Fibroblast of skin of right quadriceps (primary cell): Measurements from ENCODE around the gene RAD23A.
"Not testable (repeated sequence)": the region's sequence is repeated elsewhere in the genome, so short reads cannot be mapped to it uniquely, and the experiment has no call there.

Experiments used
- DNase-seq: peaks from one replicate; pipeline ENCODE4 v3.0.0-alpha.2; 2013

Gene RAD23A

DNA sequence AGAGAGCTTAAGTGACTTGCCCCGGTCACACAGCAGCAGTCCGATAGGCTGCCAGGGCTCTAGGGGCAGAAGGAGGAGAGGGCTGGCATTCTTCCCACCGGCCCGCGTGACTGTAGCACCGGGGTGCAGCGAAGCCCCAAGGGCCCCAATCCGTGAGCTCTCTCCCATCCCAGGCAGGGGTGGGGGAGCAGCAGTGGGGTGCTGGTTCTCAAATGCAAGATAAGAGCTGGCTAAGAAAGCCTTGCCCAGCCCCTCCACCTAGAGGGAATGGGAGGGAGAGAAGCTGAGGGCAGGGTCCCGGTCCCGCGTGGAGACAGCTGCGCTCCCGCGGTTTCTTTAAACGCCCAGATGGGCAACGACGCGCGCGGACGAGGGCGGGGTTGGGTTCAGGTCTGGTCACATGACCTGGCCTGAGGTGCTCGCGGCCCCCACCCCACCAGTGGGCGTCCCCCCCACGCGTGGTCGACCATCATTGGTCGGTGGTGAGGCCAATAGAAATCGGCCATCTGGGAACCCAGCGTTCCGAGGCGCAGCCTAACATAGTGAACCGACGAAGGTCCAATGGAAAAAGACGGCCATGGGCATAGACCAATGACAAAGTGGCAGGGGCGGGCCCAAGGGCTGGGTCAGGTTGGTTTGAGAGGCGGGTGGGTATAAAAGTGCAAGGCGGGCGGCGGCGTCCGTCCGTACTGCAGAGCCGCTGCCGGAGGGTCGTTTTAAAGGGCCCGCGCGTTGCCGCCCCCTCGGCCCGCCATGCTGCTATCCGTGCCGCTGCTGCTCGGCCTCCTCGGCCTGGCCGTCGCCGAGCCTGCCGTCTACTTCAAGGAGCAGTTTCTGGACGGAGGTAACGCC lies 7.5 kb upstream of the RAD23A start, which contains the start of gene CALR:
Gene CALR, plus strand, starts transcription at position 683 of the 852 bp plus-strand sequence. Its CDS starts 71 bp downstream, at position 754.
- DNase-seq: peak; percentile 100

DNA sequence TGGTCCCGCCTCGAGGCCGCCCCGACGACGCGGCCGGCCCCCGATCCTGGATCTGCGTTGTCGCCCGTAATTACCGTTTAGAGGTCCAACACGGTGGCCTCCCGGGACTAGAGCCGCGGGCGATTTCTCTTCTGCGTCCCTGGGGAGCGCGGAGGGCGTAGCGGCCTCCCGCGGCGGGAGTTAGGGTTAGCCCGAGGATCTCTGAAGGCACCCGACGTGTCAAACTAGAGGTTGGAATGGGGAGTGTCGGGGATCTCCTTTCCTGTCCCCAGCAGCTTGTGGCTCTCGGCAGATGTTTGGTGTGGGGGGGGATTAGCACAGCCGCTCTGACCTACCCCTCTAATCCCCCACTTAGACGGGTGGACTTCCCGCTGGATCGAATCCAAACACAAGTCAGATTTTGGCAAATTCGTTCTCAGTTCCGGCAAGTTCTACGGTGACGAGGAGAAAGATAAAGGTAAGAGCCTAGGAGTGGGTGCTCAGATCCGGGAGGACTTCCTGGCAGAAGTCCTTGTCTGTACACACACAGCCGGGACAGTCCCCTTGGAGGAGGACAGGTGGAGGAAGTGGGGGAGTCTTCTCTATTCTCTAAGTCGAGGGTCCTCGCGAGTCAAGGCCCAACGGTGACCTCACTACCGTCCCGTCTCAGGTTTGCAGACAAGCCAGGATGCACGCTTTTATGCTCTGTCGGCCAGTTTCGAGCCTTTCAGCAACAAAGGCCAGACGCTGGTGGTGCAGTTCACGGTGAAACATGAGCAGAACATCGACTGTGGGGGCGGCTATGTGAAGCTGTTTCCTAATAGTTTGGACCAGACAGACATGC lies 6.7 kb upstream of the RAD23A start:
- peak; percentile 32 for DNase-seq

DNA sequence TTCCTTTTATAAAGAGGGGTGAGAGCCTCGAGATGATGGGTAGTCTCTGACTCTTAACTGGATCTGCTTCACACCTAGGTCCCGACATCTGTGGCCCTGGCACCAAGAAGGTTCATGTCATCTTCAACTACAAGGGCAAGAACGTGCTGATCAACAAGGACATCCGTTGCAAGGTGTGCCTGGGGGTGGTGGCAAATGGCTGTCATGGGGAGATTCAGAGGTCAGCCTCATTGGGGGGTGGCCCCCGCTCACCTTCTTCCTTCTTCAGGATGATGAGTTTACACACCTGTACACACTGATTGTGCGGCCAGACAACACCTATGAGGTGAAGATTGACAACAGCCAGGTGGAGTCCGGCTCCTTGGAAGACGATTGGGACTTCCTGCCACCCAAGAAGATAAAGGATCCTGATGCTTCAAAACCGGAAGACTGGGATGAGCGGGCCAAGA lies 5.7 kb upstream of the RAD23A start:
- no peak for DNase-seq

DNA sequence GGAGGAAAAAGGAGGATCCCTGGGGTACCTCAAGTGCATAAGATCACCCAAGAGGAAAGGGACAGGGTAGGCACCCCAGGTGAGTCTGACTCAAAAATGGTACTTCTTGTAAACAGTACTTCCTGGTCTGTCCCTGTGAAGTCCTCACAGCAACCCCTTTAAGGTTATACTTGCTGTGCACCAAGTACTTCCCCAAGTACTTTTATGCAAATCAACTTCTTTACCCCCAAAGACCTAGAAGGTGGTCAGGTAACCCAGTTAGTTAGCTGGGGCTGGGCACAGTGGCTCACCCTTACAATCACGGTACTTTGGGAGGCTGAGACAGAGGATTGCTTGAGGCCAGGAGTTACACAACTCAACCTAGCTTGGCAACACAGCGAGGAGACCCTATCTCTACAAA lies 4.8 kb upstream of the RAD23A start:
- no peak for DNase-seq

DNA sequence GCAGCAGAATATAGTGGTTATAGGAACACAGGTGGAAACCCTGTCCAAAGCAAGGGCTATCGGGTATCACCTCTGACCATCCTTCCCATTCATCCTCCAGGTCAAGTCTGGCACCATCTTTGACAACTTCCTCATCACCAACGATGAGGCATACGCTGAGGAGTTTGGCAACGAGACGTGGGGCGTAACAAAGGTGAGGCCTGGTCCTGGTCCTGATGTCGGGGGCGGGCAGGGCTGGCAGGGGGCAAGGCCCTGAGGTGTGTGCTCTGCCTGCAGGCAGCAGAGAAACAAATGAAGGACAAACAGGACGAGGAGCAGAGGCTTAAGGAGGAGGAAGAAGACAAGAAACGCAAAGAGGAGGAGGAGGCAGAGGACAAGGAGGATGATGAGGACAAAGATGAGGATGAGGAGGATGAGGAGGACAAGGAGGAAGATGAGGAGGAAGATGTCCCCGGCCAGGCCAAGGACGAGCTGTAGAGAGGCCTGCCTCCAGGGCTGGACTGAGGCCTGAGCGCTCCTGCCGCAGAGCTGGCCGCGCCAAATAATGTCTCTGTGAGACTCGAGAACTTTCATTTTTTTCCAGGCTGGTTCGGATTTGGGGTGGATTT lies 2.1 kb upstream of the RAD23A start:
- no peak for DNase-seq

DNA sequence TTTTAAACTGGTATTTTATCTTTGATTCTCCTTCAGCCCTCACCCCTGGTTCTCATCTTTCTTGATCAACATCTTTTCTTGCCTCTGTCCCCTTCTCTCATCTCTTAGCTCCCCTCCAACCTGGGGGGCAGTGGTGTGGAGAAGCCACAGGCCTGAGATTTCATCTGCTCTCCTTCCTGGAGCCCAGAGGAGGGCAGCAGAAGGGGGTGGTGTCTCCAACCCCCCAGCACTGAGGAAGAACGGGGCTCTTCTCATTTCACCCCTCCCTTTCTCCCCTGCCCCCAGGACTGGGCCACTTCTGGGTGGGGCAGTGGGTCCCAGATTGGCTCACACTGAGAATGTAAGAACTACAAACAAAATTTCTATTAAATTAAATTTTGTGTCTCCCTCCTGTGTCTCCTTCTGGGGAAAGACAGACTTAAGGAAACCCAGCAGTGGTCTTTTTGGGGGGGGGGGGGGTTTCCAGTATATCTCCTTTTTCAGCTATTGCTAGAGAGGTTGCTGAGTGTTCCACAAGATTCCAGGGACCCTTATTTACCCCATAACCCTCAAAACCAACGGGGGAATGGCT lies 1.5 kb upstream of the RAD23A start:
- no peak for DNase-seq

DNA sequence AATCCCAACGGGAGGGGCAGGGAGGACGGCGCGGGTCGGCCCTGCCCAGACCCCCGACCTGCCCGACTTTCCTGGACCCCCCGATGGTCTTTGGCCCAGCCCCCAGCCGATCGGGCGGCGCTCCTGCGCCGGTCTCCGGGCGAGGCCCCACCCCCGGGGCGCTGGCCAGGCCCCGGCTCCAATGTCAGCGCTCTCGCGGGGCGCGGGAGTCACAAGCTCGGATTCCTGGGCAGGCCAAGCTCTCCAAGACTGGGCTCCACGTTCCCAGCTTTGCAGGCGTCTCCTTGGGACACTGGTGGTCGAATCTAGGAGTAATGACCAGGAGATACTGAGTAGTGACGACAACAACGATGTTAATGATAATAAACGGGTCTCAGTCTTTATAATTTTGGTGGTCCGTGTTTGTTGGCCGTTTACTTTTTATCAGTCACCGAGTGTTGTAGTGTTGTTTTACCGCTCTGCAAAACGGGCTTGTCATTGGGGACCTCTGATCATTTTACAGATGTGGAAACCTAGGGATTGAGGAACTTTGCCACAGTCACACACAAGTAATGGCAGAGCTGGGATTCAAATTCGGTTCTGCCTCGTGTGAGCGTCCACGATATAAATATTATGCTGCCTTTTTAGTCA lies 545 bp downstream of the RAD23A start:
- peak; percentile 78 for DNase-seq

DNA sequence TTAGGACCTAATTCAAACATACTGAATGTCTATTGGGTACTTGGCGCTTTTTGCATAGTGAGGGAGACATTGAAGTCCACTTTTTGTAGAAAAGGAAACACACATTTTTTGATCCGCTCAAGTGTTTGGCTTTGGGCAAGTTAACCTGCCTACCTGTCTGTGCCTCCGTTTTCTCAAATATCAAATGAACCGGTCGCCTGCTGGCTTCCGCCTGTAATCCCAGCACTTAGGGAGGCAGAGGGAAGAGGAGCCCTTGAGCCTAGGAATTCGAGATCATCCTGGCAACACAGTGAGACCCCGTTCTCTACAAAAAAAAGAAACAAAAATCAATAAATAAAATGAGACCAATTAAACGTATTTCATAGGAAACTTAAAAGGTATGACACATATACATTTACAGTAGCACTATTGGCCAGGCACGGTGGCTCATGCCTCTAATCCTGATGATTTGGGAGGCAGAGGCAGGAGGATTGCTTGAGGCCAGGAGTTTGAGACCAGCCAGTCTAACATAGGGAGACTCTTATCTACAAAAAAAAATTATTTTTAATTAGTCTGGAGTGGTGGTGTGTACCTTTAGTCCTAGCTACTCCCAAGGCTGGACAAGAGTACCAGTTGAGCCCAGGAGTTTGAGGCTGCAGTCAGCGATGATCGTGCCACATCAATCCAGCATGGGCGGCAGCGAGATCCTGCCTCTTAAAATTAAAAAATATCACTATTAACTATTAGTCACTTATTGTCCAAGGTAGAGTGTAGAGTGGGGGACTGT lies 1.3 kb downstream of the RAD23A start:
- DNase-seq: no peak

DNA sequence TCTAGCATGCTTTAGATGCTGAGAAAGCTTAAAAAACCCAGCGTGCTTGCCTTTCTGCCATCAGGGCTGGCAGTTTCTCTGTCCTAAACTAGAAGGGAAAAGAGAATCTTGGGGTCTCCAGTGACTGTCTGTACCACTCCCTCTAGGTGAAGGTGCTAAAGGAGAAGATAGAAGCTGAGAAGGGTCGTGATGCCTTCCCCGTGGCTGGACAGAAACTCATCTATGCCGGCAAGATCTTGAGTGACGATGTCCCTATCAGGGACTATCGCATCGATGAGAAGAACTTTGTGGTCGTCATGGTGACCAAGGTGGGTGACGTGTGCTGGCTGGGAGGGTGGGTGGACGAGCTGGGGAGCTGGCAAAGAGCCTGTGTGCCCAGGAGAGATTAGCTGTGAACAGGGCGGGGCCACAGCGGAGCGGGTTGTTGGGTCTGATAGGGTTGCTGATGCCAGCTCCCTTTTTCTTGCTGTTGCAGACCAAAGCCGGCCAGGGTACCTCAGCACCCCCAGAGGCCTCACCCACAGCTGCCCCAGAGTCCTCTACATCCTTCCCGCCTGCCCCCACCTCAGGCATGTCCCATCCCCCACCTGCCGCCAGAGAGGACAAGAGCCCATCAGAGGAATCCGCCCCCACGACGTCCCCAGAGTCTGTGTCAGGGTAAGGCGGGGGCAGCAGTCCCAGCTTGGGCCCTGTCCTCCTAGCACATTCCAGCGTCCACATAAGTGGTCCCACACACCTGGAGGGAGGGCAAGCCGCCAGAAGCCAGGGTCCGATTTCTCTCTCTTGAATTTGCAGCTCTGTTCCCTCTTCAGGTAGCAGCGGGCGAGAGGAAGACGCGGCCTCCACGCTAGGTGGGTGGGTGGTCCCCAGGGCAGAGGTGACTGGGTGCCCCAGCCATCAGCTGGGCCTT lies 2.3 kb downstream of the RAD23A start:
- DNase-seq: no peak

DNA sequence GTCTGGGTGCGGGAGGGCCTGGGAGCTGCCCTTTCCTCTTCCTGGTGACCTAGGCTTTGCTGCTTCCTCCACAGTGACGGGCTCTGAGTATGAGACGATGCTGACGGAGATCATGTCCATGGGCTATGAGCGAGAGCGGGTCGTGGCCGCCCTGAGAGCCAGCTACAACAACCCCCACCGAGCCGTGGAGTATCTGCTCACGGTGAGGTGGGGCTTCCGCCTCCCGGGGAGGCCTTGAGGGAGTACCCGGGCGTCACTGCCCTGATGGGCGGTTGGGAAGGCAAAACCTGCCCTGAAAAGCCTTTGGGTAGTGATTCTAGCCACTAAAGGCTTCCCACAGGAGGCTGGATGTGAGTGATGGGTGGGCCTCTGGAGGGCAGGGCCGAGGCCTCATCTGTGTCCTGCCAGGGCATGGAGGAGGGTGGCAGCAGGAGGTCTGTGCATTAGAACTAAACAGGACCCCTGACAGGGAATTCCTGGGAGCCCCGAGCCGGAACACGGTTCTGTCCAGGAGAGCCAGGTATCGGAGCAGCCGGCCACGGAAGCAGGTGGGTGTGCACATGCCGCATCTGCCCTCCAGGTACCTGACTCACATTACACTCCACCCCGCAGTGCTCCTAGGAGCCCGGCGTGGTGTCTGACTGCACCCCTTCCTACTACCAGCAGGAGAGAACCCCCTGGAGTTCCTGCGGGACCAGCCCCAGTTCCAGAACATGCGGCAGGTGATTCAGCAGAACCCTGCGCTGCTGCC lies 3.1 kb downstream of the RAD23A start:
- no peak for DNase-seq

DNA sequence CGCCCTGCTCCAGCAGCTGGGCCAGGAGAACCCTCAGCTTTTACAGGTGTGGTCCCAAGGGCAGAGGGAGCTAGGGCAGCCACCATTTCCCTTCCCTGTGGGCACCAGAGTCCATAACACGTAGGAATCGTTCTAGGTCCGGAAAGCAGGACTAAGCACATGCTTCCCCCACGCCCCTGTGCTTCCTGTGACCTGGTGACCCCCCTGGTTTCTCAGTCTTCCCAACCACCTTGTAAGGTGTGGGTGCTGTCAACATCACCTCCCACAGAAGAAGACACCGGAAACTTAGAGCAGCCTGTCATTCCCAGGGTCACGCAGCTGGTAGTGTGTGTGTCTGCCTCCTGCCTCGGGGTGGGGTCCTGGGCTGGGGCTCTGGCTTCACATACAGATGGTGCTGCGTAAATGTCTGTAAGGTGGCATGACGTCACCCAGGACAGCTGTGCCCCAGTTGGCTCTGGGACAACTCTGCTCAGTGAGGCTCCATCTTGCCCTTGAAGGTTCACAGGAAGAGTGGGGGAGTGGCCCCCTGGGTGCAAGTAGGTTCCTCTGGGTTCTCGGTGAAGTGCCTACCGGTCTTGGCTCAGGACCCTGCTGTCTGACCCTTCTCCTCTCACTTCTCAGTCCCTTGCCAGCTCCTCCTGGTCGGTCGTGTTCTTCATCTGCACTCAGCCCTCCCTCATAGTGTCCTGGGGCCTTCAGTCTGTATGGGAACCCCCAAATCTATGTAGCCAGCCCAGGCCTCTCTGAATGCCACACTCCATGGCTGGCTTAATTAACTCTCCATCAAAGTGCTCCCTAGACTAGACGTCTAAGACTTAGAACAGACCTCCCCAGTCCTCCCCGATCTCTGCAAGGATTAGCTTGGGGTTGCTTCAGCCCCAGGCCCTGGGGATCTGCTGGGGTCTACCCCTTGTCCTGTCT lies 4.0 kb downstream of the RAD23A start:
- no peak for DNase-seq

DNA sequence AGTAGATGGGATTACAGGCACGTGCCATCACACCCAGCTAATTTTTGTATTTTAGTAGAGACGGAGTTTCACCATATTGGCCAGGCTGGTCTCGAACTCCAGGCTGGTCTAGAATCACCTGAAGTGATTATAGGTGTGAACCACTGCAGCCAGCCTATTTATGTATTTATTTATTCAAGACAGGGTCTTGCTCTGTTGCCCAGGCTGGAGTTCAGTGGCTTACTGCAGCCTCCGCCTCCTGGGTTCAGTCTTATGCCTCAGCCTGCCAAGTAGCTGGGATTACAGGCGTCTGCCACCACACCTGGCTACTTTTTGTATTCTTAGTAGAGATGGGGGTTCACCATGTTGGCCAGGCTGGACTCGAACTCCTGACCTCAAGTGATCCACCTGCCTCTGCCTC lies 6.4 kb downstream of the RAD23A start:
- not testable (repeated sequence) for DNase-seq

DNA sequence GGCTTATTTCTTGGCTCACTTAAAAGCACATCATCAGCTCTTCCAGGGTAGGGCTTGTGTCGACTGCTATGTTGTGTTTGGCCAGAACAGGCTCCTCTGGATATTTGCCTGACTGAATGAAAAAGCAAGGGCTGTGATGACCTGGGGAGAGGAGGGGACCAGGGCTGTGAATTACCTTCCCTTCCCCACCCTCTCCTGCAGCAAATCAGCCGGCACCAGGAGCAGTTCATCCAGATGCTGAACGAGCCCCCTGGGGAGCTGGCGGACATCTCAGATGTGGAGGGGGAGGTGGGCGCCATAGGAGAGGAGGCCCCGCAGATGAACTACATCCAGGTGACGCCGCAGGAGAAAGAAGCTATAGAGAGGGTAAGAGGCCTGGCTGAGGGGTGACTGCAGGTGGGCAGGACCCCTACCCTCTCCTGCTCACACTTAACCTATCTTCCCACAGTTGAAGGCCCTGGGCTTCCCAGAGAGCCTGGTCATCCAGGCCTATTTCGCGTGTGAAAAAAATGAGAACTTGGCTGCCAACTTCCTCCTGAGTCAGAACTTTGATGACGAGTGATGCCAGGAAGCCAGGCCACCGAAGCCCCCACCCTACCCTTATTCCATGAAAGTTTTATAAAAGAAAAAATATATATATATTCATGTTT lies 7.0 kb downstream of the RAD23A start:
- DNase-seq: peak; percentile 76

DNA sequence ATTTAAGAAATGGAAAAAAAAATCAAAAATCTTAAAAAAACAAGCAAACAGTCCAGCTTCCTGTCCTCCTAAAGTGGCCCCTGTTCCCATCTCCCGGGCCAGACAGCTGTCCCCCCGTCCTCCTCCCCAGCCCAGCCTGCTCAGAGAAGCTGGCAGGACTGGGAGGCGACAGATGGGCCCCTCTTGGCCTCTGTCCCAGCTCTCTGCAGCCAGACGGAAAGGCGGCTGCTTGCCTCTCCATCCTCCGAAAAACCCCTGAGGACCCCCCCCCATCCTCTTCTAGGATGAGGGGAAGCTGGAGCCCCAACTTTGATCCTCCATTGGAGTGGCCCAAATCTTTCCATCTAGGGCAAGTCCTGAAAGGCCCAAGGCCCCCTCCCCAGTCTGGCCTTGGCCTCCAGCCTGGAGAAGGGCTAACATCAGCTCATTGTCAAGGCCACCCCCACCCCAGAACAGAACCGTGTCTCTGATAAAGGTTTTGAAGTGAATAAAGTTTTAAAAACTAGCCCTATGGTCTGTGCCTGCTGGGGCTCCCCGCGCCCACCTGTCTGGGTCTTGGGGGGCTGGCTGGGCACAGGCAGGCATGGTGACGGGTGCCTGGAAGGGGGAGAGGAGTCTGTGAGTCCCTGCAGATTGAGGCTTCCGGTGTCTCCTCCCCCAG lies 7.6 kb downstream of the RAD23A start:
- no peak for DNase-seq

DNA sequence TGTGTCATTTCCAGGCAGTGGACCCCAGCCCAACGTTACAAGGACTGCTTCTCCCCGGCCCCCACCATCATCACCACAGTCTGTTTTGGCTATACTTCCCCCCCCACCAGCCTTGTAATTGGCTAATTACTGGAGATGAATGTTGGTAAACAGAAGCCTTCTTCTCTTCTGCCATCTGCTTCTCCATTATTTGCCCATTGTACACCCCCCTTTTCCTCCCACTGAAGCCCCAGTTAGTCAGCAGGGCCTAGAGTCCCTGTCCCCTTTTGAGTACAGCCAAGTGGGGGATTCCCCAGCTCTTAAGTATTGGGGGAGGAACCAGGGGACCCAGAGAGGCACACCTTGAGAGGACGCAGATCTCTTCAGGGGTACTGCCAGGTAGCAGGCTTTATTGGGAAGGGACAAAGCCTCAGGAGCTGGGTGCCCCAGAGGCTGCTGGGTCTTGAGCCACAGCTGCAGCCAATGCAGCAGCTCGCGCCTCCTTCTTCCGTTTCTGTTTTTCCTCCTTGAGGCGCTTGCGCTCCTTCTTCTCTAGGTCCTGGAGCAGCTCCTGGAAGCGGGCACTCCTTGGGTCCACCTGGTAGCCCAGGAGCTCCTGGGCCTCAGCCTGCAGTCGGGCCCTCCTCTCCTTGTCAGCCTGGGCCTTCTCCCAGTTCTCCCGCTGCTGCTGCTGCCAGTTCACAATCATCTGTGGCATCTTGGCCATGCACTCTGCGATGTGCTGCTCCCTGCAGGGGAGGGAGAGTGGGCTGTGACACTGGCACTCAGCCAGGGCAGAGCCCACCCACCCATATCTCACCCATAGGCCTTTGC lies 8.3 kb downstream of the RAD23A start:
- no peak for DNase-seq

DNA sequence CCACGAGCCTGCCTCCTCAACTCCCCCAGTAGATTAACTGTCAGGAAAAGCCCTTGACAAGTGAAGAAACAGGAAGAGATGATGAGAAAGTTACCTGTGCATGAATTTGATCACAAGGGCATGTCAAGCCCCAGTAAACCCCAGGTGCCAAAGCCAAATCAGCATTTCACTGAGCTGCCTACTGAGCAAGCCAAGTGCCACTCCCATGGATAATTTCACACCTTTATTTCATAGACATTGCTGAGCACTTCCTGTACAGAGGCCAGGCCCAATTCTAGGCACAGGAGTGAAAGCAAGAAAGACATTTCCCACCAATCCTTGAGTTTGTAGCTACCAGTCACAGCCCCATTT lies 8.9 kb downstream of the RAD23A start:
- DNase-seq: no peak

DNA sequence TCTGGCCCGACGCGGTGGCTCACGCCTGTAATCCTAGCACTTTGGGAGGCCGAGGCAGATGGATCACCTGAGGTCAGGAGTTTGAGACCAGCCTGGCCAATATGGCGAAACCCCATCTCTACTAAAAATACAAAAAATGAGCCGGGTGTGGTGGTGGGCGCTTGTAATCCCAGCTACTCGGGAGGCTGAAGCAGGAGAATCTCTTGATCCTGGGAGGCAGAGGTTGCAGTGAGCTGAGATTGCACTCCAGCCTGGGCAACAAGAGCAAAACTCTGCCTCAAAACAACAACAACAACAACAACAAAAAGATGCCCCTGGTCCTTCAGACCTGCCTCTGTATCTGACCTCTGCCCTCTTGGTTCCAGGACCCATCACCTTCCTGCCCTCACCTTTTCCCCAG lies 9.9 kb downstream of the RAD23A start:
- not testable (repeated sequence) for DNase-seq
